ENCODE results near the gene TARS2. TPM values are rescaled to one million over a fixed set of nuclear protein-coding genes. Genes with fewer than 3 reads are reported as not detected.

Gene TARS2
- total RNA-seq, 1 experiment from 2014 or later = 30.6 TPM

- Histone ChIP-seq H3K36me3 (ENCODE audit: control insufficient read depth, insufficient read depth, low read length) (no peaks in the 10 kb centered on the region), H3K27me3 (replicated peaks; ENCODE audit: control insufficient read depth, insufficient read depth, low read length) (no peaks in the 10 kb centered on the region), H3K4me3 (ENCODE audit: low read depth, low read length) (no peak overlapping the region), H3K4me1 (peaks cover 32% of the 10 kb centered on the region), H3K9me3 (no peaks in the 10 kb centered on the region)
- Mint-ChIP-seq H3K27me3 (ENCODE audit: insufficient read depth, unreplicated experiment) (no peaks in the 10 kb centered on the region), H3K27ac (ENCODE audit: unreplicated experiment) (peak overlapping the region; percentile 91), H3K9me3 (ENCODE audit: unreplicated experiment) (no peaks in the 10 kb centered on the region), H3K4me1 (ENCODE audit: low read depth, unreplicated experiment) (peaks cover 28% of the 10 kb centered on the region), H3K36me3 (ENCODE audit: insufficient read depth, unreplicated experiment) (peaks cover 13% of the 10 kb centered on the region), H3K4me3 (ENCODE audit: unreplicated experiment) (no peak overlapping the region)
- no peak for DNase-seq
- ChIA-PET CTCF (interaction anchor here (2.4 kb wide), 1 partner anchor 15 kb away, joined by 38 read pairs; the partner anchor contains the start of gene FALEC), POLR2A (no interaction called here)
- no peak for TF ChIP-seq CTCF (IDR thresholded peaks at IDR 0.05; ENCODE audit: insufficient read depth in 1 of 2, low read depth in 1 of 2, low read length in 1 of 2, severe bottlenecking in 1 of 2, unreplicated experiment in 1 of 2)
- intact Hi-C loops (cut with micrococcal nuclease; ENCODE audit: unreplicated experiment) = no loop called here
- no TSS peak for BruUV-seq (replicated peaks)
Observed at GRCh38 chr1:150530491-150531159, 43.4 kb downstream of the TARS2 start.

GRCh38 chr1:150532860-150533259, 45.6 kb downstream of the TARS2 start:
- H3K4me3 ChIP-seq (ENCODE audit: low read depth, low read length) = no peak overlapping the region
- DNase-seq = no peak
- Mint-ChIP-seq H3K4me1 (ENCODE audit: low read depth, unreplicated experiment) (peaks cover 45% of the 10 kb centered on the region), H3K36me3 (ENCODE audit: insufficient read depth, unreplicated experiment) (peaks cover 18% of the 10 kb centered on the region), H3K4me3 (ENCODE audit: unreplicated experiment) (peak overlapping the region; percentile 66), H3K9me3 (ENCODE audit: unreplicated experiment) (no peaks in the 10 kb centered on the region), H3K27me3 (ENCODE audit: insufficient read depth, unreplicated experiment) (no peaks in the 10 kb centered on the region), H3K27ac (ENCODE audit: unreplicated experiment) (peak overlapping the region; percentile 91)
- H3K9me3 ChIP-seq = no peaks in the 10 kb centered on the region
- H3K4me1 ChIP-seq = peaks cover 55% of the 10 kb centered on the region
- intact Hi-C loops (cut with micrococcal nuclease; ENCODE audit: unreplicated experiment) = loop anchor here (1.0 kb wide), 4 partner anchors 15 to 69 kb away; partner anchors contain the start of genes FALEC and TARS2
- no peak for TF ChIP-seq CTCF (IDR thresholded peaks at IDR 0.05; ENCODE audit: insufficient read depth in 1 of 2, low read depth in 1 of 2, low read length in 1 of 2, severe bottlenecking in 1 of 2, unreplicated experiment in 1 of 2)
- ChIA-PET POLR2A (interaction anchor here (0.6 to 1.4 kb wide), 7 partner anchors 16 to 371 kb away, joined by 3 to 17 read pairs (median 4); partner anchors contain the start of genes ENSA, FALEC, MCL1 and TARS2), CTCF (interaction anchor here (0.5 to 2.4 kb wide), 19 partner anchors 11 to 817 kb away, joined by 3 to 38 read pairs (median 5); partner anchors contain the start of genes ADAMTSL4, FALEC and RPRD2)
- BruUV-seq (replicated peaks) = TSS peak; percentile 62
- H3K36me3 ChIP-seq (ENCODE audit: control insufficient read depth, insufficient read depth, low read length) = no peaks in the 10 kb centered on the region
- no peaks in the 10 kb centered on the region for H3K27me3 ChIP-seq (replicated peaks; ENCODE audit: control insufficient read depth, insufficient read depth, low read length)

GRCh38 chr1:150534002-150534401, 46.8 kb downstream of the TARS2 start:
- Histone ChIP-seq H3K36me3 (ENCODE audit: control insufficient read depth, insufficient read depth, low read length) (no peaks in the 10 kb centered on the region), H3K9me3 (no peaks in the 10 kb centered on the region), H3K4me3 (ENCODE audit: low read depth, low read length) (no peak overlapping the region), H3K27me3 (replicated peaks; ENCODE audit: control insufficient read depth, insufficient read depth, low read length) (no peaks in the 10 kb centered on the region), H3K4me1 (peaks cover 66% of the 10 kb centered on the region)
- Mint-ChIP-seq H3K27ac (ENCODE audit: unreplicated experiment) (peak overlapping the region; percentile 91), H3K27me3 (ENCODE audit: insufficient read depth, unreplicated experiment) (no peaks in the 10 kb centered on the region), H3K4me1 (ENCODE audit: low read depth, unreplicated experiment) (peaks cover 56% of the 10 kb centered on the region), H3K4me3 (ENCODE audit: unreplicated experiment) (no peak overlapping the region), H3K36me3 (ENCODE audit: insufficient read depth, unreplicated experiment) (peaks cover 18% of the 10 kb centered on the region), H3K9me3 (ENCODE audit: unreplicated experiment) (no peaks in the 10 kb centered on the region)
- CTCF ChIA-PET = interaction anchor here (0.7 kb wide), 1 partner anchor 36 kb away, joined by 4 read pairs; no protein-coding TSS in a partner anchor
- TF ChIP-seq CTCF (IDR thresholded peaks at IDR 0.05; ENCODE audit: insufficient read depth in 1 of 2, low read depth in 1 of 2, low read length in 1 of 2, severe bottlenecking in 1 of 2, unreplicated experiment in 1 of 2) = no peak
- intact Hi-C loops (cut with micrococcal nuclease; ENCODE audit: unreplicated experiment) = no loop called here
- POLR2A ChIA-PET = no interaction called here
- no peak for DNase-seq
- no TSS peak for BruUV-seq (replicated peaks)

Measured in Caco-2 (cell line).